GM21737 (cell line): ENCODE results near the gene BCL6.

ENCODE experiments used
- ATAC-seq: cut with Tn5 transposase; IDR thresholded peaks from one replicate; pipeline ENCODE4 v1.9.1; 2021; ENCODE audit warnings: mild to moderate bottlenecking, moderate library complexity; ENCODE audit not compliant: unreplicated experiment

BCL6 gene

DNA sequence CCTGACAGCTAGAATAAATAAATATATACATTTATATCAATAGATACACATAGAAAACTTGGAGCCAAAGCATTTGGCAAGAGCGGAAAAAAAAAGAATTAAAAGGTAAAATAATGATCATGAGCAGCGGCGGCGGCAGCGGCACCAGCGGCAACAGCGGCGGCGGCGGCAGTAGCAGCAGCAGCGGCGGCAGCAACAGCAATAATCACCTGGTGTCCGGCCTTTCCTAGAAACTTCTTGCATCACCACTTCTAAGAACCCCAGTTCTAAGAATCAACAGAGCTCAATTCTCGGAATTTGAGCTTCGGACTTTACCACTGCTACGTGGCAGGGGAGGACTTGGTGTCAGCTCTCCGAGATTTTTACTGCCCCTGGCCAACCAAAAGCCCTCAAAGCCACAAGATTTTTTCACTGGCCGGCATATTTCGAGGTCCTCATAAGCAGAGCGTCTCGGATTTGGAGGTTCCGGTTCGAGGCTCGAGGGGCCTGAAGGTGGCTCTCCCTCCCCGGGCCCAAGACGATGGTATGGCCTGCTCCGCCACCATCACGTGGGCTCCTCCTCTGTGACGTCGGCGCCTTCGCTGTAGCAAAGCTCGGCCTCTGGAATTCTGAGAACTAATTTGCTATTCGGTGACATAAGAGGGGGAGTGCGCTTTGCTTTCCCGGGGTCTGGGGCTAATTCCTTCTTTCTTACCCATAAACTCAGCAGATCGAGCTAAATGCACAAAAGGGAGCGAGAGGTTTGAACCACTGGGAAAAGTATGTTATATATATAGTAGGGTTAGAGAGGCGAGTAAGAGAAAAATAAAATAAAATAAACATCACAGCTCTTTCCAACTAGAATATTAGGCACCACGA, at the start of gene BCL6:
Gene BCL6, minus strand, starts transcription at position 268 of the 858 bp plus-strand sequence. CDS start 11,775 bp downstream, outside the sequence.
- ATAC-seq = peak; percentile 64

DNA sequence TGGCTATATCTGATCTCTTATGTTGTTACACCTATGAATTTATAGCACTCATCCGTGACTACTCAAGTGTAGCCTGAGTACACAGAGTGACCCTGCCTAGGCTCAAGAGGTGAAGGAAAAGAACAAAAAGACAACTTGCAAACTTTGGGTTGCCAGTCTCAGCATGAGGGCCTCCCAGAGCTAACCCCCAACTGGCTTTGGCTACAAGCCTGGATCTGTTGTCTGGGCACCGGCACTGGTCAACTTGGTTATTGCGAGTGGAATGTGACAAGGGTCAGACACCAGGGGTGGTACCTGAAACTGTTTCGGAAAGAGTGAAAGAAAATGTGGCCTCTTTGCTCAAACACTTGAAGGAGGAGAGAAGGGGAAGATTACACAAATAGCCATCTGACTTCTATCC, 49.5 kb upstream of the BCL6 start:
- ATAC-seq = no peak

DNA sequence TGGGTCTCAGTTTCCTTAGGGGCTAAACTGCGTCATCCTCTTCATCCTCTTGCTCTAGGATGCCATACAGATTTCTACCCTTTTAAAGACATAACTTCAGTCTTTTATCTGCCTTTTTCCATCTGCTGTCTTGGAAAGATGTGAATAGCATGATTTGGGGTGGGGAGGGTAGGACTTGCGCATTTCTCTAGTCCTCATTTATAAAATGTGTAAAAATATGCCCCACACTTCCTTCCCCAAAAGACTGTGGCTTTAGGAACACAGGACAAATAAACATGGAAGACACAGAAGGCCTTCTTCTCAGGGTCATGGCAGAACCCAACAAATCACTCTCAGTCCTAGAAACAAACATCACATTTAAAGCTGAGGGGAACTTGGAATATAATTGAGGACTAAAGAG, 48.4 kb upstream of the BCL6 start:
- no peak for ATAC-seq

DNA sequence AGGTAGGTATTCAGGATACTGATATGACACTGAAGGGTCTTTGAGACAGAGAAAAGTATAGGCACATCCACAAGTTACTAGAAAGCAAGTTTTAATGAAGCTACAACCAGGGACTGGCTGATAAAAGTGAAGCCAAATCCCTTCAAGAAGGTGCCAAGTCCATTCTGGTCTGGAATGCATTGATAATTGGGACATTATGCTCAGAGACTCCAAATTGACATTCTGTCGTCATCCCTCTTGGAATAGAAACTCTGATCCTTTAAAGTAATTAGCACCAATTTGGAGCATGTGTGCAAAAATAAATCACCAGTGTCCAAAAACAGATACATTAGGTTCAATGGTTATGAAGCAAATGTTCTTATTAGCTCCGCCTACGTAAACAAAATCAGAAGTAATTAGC, 47.3 kb upstream of the BCL6 start:
- no peak for ATAC-seq

DNA sequence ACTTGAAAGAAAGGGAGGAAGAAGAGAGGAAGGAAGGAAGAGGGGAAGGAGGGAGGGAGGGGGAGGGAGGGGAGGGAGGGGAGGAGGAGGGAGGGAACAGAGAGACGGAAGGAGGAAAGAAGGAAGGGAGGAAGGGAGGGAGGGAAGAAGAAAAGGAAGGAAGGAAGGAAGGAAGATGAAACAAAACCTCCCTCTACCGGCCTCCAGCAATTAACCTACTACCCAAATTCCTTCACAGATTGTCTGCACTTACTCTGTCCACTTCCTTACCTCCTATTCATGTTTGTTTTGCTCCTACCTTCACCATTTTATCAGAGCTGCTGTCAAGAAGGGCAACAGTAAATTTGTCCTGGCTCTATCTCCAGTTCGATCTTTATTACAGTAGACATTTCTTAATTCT, 44.6 kb upstream of the BCL6 start:
- ATAC-seq = no peak

DNA sequence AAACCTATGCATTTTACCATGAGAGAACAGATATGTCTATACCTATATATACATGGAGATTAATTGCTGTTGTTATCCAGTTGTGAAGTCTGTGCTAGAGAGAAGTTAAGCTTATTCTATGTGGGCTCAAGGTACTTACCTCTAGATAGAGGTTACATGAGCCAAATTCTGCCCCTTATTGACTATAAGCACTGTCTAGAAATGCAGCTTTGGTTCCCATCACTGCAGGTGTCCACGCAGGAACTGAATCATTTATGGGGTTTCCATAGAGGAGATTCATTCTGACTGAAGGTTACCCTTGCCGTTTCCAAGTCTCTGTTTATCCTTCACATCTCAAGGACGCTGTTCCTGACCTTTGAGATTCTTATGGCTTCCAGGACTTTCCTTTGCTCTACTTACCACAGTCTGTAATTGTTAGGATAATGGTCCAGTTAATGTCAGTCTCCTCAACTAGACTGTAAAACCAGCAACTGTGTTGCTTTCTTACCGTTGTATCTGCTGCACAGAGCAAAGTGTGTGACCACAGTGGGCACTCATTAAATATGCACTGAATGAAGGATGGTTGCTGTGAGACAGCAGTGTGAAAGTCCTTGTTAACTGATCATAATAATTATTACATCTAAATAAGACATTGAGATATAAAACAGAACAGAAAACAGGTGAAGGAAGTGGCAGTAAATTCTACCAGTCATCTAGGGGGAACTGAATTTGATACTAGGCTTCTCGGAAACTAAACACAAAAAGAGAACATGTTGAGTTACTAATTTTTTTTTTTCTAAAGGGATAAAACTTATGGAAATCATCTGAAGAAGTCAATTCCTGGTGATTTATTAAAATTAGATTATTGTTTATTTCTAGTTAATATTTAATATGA, 44.0 kb upstream of the BCL6 start:
- no peak for ATAC-seq

DNA sequence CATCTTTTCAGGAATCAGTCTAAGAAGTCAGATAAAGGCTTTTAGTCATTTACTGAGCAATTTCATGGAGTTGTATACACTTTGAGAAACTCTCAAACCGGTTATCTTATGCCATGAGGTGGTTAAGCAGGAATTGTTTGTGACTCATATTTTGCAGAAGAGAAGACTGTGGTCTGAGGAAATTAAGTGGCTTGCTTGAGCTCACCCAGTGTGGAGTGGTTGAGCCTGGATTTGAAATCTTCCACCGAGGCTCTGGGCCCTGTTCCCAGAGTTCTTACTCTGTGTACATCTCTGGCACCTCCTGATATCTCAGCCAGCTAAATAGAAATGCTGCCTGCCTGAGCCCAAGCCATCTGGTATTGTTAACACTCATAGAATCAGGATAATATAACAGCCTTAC, 37.8 kb upstream of the BCL6 start:
- ATAC-seq = no peak

DNA sequence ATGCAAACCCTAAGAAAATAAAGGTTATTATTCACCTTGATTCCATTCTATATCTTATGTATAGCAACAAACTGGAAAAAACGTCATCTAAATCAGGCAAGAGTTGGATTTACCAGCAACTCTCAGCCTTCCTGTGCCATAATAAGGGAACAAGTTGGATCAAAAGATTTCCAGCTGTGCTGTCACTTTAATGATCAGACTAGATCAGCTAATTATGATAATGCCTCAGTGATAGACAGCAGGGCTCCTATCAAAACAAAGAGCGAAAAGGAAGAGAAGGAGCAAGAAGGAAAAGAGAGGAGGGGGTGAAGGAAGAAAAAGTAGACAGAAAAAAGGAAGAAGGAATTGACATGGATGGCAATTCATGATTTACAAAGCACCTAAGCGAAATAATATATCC, 36.7 kb upstream of the BCL6 start:
- no peak for ATAC-seq

DNA sequence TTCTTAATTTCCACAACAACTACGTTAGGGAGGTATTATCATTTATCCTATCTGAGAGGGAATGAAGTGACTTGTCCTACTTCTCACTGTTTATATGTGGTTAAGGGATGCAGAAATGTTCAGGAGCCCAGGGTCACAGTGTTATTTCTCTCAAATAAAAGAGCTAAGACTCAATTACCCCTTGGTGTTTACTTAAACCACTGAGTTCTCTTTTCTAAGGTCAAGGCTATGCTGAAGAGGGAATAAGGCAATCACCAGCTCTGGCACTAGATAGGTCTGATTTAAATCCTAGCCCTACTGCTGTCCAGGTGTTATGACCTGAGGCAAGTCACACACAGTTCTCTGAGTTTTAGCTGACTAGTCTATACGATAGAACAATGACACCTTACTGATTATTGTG, 35.7 kb upstream of the BCL6 start:
- ATAC-seq = no peak

DNA sequence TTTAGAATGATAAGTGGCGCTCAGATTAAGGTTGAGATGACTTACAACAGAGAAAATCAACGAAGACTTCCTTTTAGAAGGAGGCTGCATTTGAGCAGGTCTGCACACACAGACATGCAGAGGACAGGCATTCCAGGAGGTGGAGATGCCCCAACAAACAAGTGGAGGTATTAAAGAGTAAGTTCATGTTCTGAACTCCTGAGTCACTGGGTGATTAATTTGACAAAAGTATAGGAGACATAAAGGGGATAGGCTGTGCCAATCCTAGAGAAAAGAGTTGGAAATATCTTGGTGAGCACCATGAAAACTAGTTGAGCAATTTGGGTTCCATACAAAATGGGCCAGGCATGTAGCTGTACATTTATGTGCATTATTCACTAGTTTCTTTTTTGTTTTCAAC, 33.5 kb upstream of the BCL6 start:
- ATAC-seq = no peak

DNA sequence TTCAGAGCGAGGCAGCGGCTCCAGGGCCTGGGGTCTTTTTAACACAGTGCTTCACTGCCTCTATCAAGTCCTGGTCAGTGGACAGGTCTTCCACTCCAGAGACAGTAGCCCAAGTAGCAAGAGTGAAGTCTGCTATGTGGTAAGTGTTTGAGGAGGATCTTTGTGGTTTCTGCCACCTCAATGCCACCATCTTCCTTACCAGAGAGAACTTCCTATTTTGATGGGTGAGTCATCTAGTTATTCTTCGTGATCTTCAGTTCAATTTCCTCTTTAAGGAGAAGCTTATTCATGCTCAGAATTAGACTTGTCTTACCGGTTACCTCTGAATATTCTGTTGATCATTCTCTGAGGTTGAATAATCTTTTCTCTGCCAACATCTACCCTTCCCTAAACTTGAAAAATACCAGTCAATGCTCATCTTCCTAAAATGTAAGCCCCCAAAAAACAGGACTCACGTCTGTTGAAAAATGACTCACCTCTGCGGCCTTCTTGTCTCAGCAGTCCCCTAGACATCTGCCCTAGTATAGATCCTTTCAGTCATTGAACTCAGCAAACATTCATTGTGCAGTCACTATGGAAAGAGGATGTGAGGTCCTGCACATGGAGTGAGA, 32.2 kb upstream of the BCL6 start:
- ATAC-seq = peak; percentile 47

DNA sequence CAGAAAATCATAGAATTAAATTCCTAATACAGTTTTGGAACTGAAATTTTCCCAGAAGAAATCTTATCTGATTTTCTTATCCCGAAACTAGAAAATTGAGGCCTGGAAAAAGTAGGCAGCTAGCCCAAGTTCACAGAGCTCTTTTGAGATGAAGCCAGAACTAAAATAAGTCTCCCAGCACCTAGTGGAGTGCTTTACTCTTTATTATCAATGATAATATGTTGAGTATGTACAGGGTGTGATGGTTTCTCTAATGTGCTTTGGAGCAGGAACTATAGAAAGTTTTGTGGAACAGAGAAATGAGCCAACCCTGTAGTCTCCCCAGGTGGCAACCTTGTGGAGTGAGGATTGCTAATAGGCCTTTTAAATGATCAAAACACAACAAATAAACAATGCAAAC, 30.3 kb upstream of the BCL6 start:
- no peak for ATAC-seq

DNA sequence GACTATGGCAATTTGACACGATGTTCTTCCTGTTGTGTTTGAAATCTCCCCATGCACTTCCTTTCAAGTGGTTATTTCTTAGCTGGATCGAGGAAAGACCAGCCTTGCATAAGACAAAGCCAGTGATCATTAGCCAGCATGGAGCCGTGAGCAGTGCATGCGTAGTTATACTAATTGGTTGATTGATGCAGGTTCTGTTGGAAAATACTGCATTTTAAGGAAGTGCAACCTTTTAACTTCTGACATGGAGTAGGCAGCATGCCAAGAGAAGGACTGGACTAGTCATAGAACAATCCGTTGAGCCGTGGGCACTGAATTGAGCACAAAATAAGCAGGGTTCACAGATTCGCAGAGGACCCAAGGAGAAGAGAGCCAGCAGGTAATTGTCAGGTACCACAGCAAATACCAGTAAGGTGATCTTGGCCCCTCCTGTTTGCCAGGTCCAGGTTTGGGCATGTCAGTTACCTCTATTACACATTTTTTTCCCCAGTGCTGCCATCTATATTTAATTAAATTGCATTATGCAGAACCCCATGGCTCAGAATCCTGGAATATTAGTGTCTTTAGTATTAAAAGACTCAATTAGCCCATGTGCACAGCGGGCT, 29.0 kb upstream of the BCL6 start:
- no peak for ATAC-seq

DNA sequence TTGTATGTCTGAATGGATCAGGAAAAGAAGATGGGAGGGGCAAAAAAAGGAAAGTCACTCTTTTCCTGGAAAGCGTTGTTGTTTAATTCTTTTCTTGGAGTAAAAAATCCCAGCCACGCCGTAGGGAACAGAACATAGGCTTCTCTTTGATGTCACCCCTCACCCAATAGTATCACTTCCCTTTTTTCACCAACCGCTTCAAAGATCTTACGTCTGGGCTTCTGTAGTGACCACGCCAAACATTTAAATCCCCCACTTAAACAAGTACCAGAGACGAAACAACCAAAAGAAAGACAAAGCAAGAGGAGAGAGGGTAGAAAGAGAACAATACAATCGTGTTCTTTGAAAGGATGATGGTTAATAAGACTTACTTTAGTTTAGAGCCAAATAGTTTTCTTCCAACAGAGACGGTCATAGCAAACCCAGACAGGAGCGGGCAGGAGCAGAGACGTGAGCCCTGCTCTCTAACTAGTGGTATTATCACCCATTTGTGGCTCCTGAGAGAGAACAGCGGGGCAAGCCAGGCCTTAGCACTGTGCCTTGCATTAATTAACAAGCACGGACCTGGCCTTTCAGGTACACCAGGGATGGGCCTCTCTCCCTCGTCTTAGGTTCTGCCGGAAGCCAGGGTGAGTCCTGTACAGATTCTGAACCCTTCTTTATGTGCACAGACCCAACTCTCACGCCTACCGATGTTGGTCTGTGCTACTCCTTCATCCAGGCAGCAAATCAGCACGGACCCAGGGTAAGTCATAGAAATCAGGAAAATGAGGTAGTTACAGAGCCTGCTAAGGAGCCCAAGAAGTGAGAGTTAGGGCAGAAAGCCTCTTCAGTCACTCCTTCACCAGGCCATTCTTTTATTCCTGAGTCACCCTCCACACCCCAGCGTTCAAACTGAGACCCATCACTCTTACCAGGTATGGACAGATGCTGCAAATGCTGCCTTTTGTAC, 28.2 kb upstream of the BCL6 start:
- peak; percentile 58 for ATAC-seq

DNA sequence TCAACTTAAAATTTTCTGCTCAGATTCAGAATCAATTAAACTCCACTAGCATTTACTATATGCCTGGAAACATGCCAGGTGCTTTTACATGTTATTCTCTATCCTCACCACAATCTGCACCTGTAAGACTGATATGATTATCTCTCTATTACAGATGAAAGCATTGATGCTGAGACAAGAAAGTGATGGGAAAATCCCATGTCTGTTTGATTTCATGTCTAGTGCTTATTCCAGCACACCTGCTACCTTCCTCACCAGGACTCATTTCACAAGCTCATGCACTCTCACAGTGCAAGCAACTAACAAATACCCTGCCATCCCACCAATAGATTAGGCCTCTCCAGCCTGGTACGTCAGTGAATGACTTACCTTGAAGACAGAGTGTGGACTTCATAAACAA, 25.0 kb upstream of the BCL6 start:
- ATAC-seq = peak; percentile 61

DNA sequence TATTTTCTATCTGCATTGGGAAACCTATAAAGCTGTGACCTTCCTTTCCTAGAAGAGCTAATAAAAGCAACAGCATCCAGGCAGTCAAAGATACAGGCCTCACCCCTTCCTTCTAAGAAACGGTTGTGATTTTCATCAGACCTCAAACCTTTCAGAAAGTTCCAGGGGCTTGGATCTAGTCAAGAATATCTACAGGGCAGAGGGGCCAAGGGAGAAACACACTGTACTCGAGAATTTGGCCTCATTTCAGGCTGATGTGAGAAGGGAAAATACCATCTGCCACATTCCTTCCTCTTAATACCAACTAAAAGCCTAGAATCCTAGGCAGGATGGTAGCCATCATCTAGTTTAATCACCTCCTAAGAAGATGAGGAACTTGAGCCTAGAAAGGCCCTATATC, 24.5 kb upstream of the BCL6 start:
- peak; percentile 2 for ATAC-seq

DNA sequence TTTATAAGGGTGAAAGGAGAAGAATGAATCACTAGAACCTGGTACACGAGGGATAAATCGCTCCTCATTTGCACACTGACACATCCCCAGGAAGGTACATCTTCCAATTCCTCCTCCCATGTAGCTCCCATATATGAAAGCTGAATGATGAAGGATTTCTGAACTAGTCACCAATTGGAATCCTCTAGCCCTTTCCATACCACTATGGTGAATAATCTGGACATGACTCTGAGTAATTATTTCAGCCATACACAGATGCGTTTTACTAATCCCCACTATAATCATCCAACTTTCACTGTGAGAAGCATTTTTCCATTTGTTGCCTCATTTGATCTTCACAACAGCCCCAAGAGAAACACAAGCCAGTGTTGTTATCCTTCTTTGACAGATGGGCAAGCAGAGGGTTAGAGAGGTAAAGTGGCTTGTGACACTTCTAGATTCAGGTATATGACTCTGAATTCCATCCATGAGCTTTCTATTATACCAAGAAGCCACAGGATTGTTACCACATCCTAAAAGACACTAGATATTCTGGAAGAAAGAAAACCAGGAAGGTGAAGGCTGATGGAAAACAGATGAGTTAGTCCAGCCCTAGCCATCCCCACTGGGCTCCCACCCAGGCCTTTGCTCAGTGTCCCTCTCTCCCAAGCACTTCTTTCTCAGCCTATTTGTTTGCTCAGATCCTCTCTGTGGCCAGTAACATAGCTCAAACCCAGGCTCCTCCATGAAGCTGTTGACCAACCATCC, 22.2 kb upstream of the BCL6 start:
- no peak for ATAC-seq

DNA sequence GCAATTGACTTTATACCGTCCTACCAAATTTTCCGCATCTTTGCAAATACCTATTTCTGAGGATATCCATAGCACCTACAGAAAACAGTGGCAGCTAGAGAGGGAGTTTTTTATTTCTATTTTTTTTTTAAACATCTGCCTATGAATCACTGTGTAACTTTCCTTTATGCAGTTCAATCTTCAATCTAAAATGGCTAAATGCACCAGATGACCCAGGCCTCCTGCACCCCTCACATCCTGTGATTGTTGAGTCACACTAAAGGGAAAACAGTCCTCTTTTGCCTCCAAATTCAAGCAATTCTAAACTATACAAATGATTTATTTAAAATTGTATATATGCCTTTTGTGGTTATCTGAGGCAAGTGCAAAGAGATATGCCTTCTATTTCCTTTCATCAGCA, 20.1 kb upstream of the BCL6 start:
- no peak for ATAC-seq

DNA sequence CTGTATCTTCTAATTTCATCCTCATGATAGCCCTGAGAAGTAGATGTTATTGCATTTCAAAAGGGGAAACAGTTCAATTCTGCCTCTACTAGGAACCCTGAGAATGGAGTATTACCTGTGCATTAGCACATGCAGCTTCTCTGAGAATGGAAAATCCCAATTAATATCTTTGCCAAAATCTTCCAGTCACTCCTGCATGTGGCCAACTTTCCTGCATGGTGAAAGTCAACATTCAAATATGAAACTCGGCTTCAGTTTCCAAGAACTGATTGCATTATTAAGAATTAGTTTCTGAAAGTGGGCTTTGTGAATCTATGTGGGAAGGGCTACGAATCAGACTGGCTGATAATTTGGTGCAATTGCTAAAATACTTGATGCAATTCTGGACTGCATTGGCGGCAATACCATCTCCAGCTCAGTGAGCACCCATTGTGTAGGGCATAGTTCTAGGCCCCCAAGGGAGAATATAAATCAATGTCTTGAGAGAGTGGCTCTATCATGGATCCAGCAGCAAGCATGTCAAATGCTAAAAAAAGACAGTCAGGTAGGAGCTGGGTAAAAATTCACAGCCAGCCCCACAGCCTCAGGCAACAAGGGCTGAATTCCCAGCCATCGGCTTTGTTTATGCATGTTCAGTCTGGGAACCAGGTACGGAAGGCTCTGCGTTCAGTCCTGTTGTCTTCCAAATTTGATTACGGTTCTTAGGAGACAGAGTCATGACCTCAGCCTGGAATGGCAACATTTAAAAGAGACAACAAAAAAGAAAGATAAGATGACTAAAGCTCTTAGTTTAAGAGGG, 18.8 kb upstream of the BCL6 start:
- ATAC-seq = no peak
